ENCODE measurements around the gene OVCH1. TPM values are rescaled to one million over a fixed set of nuclear protein-coding genes. Genes with fewer than 3 reads are reported as not detected.

Gene OVCH1
- total RNA-seq, 1 experiment from 2014 or later, result not detected

DNA sequence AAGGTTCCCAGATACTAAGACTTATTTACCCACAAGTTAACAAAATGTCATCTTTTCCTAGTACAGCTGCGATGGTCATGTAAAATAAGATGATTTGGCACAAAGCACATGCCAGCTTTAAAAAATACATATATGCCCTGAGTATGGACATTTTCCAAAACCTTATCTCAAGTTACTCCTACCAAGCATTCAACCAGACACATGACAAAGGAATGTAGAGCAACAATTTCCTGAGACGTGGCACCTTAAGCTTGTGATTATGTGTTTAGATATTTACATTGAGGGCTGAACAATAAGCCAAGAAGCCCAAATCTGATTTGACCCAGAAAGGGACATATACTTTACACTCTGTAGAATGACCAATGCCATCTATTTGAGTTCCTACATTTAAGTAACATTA lies 24.5 kb upstream of the OVCH1 start:
- Histone ChIP-seq H3K56ac (ENCODE audit: insufficient read length, low read depth, low read length) (no peak overlapping the region), H3T11ph (ENCODE audit: low read length) (no peak overlapping the region)
- no peaks in the 10 kb centered on the region for H3K4me1 Mint-ChIP-seq

More for the DNA sequence above, 24.5 kb upstream of the OVCH1 start:
- Histone ChIP-seq H3K4me2 (ENCODE audit: insufficient read depth, insufficient read length, low read length) (no peak overlapping the region), H3K9me3 (ENCODE audit: control insufficient read depth, low read depth, low read length) (no peaks in the 10 kb centered on the region), H4K5ac (ENCODE audit: insufficient read length, low read depth, low read length) (no peak overlapping the region), H3K4ac (ENCODE audit: low read depth, low read length) (no peak overlapping the region), H2BK5ac (ENCODE audit: insufficient read length, low read length) (no peak overlapping the region), H4K91ac (ENCODE audit: insufficient read length, low read depth, low read length) (no peak overlapping the region), H3K23ac (ENCODE audit: insufficient read length, low read depth, low read length) (no peak overlapping the region), H3K79me2 (ENCODE audit: insufficient read depth, low read length) (no peaks in the 10 kb centered on the region), H2BK120ac (ENCODE audit: low read depth, low read length, poor library complexity, severe bottlenecking) (no peak overlapping the region), H3K4me1 (ENCODE audit: insufficient read depth, low read length) (no peaks in the 10 kb centered on the region), H2AK5ac (ENCODE audit: insufficient read length, low read length) (no peak overlapping the region), H3K27ac (ENCODE audit: insufficient read length, low read depth, low read length) (no peak overlapping the region), H3K14ac (ENCODE audit: insufficient read depth, low read length) (no peak overlapping the region), H2AFZ (ENCODE audit: low read length) (no peak overlapping the region), H2BK20ac (ENCODE audit: low read depth, low read length, poor library complexity, severe bottlenecking) (no peak overlapping the region), H2BK15ac (ENCODE audit: low read depth, low read length) (no peak overlapping the region), H3K18ac (ENCODE audit: insufficient read length, low read depth, low read length) (no peak overlapping the region), H3K79me1 (ENCODE audit: insufficient read depth, low read depth, low read length, poor library complexity, severe bottlenecking) (no peaks in the 10 kb centered on the region), H4K20me1 (ENCODE audit: control insufficient read depth, insufficient read depth, insufficient read length) (no peaks in the 10 kb centered on the region), H2BK12ac (ENCODE audit: insufficient read length, low read depth, low read length) (no peak overlapping the region), H3K23me2 (ENCODE audit: insufficient read length, low read depth, low read length, poor library complexity, severe bottlenecking) (no peaks in the 10 kb centered on the region), H4K8ac (replicated peaks; ENCODE audit: insufficient read length, low read depth, low read length) (no peak overlapping the region), H3K27me3 (ENCODE audit: insufficient read depth, low read length) (no peaks in the 10 kb centered on the region), H3K9ac (ENCODE audit: extremely low read depth, insufficient read length, low read length) (no peak overlapping the region)
- Mint-ChIP-seq H3K27me3 (ENCODE audit: low read depth) (no peaks in the 10 kb centered on the region), H3K27ac (no peak overlapping the region), H3K4me3 (no peak overlapping the region), H3K9me3 (no peaks in the 10 kb centered on the region), H3K36me3 (ENCODE audit: insufficient read depth in 1 of 3, low read depth in 3 of 3) (no peaks in the 10 kb centered on the region)
- no peak for DNase-seq
- WGBS (ENCODE audit: extremely low coverage, insufficient read length, low lambda C conversion rate), result no CpG with 5 or more reads among the region's 2 CpGs
- TF ChIP-seq, protein P1, sequence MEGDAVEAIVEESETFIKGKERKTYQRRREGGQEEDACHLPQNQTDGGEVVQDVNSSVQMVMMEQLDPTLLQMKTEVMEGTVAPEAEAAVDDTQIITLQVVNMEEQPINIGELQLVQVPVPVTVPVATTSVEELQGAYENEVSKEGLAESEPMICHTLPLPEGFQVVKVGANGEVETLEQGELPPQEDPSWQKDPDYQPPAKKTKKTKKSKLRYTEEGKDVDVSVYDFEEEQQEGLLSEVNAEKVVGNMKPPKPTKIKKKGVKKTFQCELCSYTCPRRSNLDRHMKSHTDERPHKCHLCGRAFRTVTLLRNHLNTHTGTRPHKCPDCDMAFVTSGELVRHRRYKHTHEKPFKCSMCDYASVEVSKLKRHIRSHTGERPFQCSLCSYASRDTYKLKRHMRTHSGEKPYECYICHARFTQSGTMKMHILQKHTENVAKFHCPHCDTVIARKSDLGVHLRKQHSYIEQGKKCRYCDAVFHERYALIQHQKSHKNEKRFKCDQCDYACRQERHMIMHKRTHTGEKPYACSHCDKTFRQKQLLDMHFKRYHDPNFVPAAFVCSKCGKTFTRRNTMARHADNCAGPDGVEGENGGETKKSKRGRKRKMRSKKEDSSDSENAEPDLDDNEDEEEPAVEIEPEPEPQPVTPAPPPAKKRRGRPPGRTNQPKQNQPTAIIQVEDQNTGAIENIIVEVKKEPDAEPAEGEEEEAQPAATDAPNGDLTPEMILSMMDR (conservative IDR thresholded peaks at IDR 0.05), result no peak
